ENCODE data around the gene TXLNA.
"Not testable (repeated sequence)": the region's sequence is repeated elsewhere in the genome, so short reads cannot be mapped to it uniquely, and the experiment has no call there.

TXLNA gene

DNA sequence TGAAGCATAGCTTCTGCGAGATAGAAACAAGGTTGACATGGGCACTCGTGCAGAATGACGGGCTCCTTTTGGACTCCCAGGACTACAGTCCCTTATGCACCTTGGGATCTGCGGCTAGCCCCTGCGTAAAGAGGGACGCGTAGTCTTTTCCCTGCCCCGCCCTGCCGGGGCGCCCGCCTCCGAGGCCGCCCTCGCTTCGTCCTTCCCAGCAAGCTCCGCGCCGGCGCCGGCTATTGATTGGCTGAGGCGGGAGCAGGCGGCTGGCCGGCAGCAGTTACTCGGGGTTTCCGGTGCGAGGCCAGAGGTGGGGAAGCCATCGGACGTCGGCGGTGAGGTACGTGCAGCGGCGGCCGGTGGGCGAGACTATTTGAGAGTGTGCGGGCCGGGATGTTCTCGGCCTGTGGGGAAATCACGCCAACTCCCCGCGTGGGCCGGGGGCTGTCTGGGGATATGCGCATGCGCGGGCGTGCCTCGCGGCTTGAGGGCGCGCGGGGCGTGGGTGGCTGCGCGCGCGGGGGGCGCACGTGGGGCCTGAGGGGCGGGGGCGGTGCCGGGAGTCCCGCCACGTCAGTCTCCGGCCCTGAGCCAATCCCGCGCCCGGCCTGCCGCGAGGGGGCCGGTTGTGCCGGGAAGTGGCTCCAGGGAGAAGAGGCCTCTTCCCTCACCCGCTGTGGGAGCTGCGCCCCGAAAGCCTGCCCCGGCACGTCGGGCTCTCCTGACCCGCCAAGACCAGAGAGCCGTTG, at the start of gene TXLNA:
Gene TXLNA (plus strand): TSS at position 233 of the 743 bp plus-strand sequence. CDS start 671 bp downstream, outside the sequence.
- peak; percentile 81 for DNase-seq (ENCODE audit: low read depth)

GRCh38 chr1:32133950-32134280, 45.6 kb upstream of the TXLNA start:
- DNase-seq (ENCODE audit: low read depth): not testable (repeated sequence)

DNA sequence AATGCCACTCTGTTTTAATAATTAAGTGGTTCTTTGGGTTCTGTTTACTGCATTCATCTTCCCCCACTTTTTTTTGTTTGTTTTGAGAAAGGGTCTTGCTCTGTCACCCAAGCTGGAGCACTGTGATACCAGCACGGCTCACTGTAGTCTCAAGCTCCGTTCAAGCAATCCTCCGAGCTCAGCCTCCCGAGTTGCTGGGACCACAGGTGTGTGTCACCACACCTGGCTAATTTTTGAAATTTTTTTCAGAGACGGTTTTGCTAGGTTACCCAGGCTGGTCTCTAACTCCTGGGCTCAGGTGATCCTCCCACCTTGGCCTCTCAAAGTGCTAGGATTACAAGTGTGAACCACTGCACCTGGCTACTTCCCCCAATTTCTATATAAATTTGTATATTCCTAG, 42.4 kb upstream of the TXLNA start:
- DNase-seq (ENCODE audit: low read depth): no peak

- no peak for DNase-seq (ENCODE audit: low read depth)
Observed at GRCh38 chr1:32138965-32139364, 40.5 kb upstream of the TXLNA start.

DNA sequence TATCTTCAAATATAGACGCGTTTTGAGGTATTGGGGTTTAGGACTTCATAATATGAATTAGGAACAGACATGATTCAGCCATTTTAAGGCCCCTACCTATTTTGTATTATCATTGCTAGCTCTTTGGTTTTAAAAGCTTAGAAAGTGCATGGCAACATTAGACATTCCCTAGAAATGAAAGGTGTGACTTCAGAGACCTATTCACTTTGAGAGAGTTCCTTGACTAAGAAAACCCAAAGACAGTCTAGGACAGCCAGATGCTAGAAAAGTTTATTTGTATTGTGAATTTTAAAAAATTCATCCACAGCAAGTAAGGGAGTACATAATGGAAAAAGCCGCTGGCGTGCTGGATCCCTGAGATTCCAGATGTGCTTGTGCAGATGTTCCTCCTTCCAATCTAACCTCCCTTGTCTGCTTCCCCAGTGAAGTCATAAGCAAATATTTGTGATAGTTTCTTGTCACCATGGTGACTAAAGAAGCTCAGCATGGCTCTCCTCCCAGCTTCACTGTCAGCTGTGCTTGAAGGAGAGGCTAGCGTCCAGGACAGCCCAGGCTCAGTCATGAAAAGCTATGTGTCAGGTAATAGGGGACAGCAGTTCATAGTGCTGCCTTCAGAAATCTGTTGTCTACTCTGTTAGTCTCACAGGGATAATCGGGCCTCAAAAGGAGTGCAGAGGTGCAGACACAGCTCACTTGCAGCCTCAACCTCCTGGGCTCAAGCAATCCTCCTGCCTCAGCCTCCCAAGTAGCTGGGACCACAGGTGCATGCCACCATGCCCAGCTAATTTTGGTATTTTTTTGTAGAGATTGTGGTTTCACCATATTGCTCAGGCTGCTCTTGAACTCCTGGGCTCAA, 36.8 kb upstream of the TXLNA start:
- no peak for DNase-seq (ENCODE audit: low read depth)

DNA sequence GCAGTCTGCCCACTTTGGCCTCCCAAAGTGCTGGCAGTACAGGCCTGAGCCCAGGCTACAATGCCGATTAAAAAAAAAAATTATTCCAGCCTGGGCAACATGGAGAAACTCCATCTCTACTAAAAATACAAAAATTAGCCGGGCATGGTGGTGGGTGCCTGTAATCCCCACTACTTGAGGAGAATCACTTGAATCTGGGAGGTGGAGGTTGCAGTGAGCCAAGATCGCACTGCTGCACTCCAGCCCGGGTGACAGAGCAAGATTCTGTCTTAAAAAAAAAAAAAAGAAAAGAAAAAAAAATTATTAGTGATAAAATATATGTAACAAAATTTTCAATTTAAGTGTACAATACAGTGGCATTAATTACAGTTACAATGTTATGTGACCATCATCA, 36.2 kb upstream of the TXLNA start:
- not testable (repeated sequence) for DNase-seq (ENCODE audit: low read depth)

- DNase-seq (ENCODE audit: low read depth): no peak
Observed at GRCh38 chr1:32144033-32144432, 35.4 kb upstream of the TXLNA start.

DNA sequence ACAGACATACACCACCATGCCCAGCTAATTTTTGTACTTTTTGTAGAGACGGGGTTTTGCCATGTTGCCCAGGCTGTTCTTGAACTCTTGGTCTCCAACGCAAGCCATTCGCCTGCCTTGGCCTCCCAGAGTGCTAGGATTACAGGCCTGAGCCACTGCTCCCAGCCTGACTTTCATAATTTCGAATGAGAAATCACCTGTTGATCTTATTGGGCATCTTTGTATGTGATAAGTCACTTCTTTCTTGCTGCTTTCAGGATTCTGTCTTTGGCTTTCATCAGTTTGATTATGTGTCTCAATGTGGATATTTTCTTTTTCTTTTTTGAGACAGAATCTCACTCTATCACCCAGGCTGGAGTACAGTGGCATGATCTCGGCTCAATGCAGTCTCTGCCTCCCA, 31.7 kb upstream of the TXLNA start:
- not testable (repeated sequence) for DNase-seq (ENCODE audit: low read depth)

GRCh38 chr1:32150847-32151246, 28.6 kb upstream of the TXLNA start:
- no peak for DNase-seq (ENCODE audit: low read depth)

GRCh38 chr1:32151319-32151787, 28.1 kb upstream of the TXLNA start:
- no peak for DNase-seq (ENCODE audit: low read depth)

- DNase-seq (ENCODE audit: low read depth): no peak
Observed at GRCh38 chr1:32159189-32159588, 20.3 kb upstream of the TXLNA start.

DNA sequence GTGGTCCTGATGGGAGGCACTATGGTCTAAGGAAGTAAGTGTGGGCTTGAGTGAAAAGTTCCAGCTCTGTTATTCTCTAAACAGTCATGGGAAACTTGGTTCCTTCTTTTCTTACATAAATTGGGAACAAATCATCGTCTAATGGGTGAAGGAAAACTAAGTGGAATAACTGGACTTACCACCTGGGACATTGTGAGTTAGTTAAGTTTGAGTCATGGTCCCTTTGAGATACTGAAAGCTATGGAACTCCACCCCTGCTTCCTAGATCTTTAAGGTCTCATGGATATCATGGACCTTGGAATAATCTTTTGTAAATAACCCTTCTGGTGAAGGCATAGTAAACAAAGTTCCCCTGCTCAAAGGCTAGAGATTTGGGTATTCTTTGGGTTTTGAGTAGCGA, 16.1 kb upstream of the TXLNA start:
- DNase-seq (ENCODE audit: low read depth): no peak

GRCh38 chr1:32165633-32166032, 13.8 kb upstream of the TXLNA start:
- not testable (repeated sequence) for DNase-seq (ENCODE audit: low read depth)

DNA sequence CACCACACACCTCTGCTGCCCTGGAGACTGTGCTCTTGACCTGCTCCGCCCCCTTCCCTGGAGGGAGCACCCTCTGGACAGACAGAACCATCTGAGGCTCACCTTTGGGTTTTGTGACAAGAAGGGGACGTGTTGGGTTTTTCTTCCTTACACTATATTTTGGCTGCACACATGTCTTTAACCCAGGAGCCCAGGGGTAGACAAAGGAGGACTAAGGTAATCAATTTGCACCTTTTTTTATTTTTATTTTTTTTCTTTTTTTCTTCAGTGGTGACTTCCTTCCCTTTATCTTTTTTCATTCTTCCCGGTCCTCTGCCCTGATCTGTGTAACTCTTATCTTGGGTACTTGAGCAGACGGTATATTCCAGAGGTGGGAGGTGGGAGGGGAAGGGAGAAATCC, 8.5 kb upstream of the TXLNA start:
- DNase-seq (ENCODE audit: low read depth): no peak

GRCh38 chr1:32172621-32173245, 6.7 kb upstream of the TXLNA start:
- no peak for DNase-seq (ENCODE audit: low read depth)

- no peak for DNase-seq (ENCODE audit: low read depth)
Observed at GRCh38 chr1:32178380-32179192, 889 bp upstream of the TXLNA start.

DNA sequence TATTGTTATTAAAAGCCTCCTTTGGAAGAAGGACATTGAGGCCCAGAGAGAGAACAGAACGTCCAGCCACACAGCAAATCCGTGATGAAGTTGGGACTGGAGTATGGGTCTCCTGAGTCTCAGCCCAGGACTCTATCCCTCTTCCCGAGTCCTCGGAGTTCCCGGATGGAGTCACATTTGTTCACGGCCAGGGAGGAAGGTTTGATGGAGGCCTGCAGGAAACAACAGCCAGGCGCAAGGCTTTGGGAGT, 357 bp upstream of the TXLNA start:
- DNase-seq (ENCODE audit: low read depth): no peak

DNA sequence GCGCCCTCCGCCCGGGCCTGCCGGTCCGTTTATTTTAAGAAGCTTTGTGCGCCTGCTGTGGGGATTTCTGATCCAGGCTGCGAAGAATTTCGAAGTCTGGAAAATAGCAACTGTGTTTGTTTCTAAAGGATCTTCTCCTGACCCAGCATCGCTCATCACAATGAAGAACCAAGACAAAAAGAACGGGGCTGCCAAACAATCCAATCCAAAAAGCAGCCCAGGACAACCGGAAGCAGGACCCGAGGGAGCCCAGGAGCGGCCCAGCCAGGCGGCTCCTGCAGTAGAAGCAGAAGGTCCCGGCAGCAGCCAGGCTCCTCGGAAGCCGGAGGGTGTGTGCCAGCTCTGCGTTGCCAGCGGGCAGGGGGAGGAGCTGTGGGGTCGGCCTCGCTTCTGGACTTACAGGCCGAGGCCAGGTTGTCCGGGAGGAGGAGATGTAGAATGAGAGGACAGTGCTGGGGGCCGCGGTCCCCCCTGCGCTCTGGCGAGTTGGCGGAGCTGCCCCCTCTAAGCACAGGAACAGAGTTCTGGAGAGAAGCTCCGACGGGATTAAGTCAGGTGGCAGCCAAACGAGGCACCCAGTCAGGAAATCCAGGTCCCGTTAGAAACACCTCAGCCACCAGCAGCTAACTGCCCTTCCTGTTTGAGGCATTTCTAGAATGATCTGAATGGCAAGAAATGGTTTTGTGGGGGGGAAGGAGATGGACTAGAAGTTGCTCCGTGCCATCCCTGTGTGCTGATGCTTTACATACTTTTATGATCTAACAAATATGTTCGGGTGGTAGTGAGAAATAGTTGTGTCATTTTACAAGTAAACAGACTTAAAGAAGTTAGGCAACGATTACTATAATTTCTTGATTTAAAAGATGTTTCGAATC, 948 bp downstream of the TXLNA start:
- no peak for DNase-seq (ENCODE audit: low read depth)

DNA sequence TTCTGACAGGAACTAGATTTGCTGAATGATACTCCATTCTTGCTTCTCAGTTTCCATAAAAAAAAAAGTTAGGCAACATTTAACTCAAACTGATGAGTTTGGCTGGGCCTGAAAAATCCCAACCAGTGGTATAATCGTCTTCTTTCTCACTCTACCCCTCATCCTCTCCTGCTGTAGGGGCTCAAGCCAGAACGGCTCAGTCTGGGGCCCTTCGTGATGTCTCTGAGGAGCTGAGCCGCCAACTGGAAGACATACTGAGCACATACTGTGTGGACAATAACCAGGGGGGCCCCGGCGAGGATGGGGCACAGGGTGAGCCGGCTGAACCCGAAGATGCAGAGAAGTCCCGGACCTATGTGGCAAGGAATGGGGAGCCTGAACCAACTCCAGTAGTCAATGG, 1.6 kb downstream of the TXLNA start:
- DNase-seq (ENCODE audit: low read depth): no peak

DNA sequence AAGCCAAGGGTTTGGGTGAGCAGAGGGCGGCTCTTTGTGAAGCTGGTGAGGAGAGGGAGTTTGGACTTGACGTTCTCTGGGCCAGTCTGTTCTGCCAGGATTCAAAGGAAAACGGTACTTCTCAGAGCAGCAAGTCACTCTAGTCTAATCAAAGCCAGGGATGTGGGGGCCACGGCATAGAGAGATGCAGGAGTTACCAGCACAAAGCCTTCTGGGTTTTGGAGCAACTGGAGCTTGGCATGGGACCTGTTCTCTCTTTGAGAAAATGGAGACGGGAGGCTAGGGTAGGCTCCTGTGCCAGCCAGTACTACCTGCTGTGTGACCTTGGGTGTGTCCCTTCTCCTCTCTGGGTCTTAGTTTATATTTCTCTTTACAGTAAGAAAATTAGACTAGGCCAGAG, 2.1 kb downstream of the TXLNA start:
- DNase-seq (ENCODE audit: low read depth): no peak

DNA sequence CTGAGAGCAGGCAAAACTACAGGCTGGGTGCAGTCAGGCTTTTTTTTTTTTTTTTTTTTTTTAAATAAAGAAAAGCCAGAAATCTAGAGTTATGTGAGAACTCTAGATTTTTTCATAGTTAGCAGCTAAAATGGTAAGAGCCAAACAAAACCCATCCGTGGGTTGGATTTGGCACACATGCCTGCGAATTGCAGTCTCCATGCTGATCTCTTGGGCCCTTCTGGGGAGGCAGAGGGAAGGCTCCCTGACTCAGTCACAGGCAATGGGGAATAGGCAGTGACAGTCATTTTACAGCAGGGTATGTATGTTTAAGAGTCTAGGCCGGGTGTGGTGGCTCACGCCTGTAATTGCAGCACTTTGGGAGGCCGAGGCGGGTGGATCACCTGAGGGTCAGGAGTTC, 2.6 kb downstream of the TXLNA start:
- no peak for DNase-seq (ENCODE audit: low read depth)
